Endothelial cell of hepatic sinusoid (primary cell): ENCODE results near the gene DRG1.
"Not testable (repeated sequence)": the region's sequence is repeated elsewhere in the genome, so short reads cannot be mapped to it uniquely, and the experiment has no call there.

Source experiments
- in situ Hi-C: cut with HindIII; loops from 2 replicates; pipeline ENCODE4 v1.10.0; 2017; ENCODE audit warnings: low sequenced_read_pairs

The DRG1 gene

GRCh38 chr22:31399211-31400022 is at the start of gene DRG1:
Gene DRG1 (plus strand): TSS chr22:31399604. CDS start chr22:31399684, 80 bp downstream.
- in situ Hi-C loops = loop anchor here (5.0 kb wide), 2 partner anchors 42 to 62 kb away; no protein-coding TSS in a partner anchor

- in situ Hi-C loops = no loop called here
Observed at GRCh38 chr22:31349960-31350359, 49.4 kb upstream of the DRG1 start.

- in situ Hi-C loops = no loop called here
Observed at GRCh38 chr22:31350410-31350863, 49.0 kb upstream of the DRG1 start.

- in situ Hi-C loops = no loop called here
Observed at GRCh38 chr22:31354515-31354914, 44.9 kb upstream of the DRG1 start.

- in situ Hi-C loops = no loop called here
Observed at GRCh38 chr22:31360029-31360428, 39.4 kb upstream of the DRG1 start.

GRCh38 chr22:31361743-31362142 is 37.7 kb upstream of the DRG1 start:
- in situ Hi-C loops = no loop called here

GRCh38 chr22:31363885-31364465 is 35.4 kb upstream of the DRG1 start:
- in situ Hi-C loops = no loop called here

- in situ Hi-C loops = no loop called here
Observed at GRCh38 chr22:31367426-31367825, 32.0 kb upstream of the DRG1 start.

- in situ Hi-C loops = no loop called here
Observed at GRCh38 chr22:31377612-31378011, 21.8 kb upstream of the DRG1 start.

- in situ Hi-C loops = no loop called here
Observed at GRCh38 chr22:31378123-31378522, 21.3 kb upstream of the DRG1 start.

GRCh38 chr22:31378651-31379050 is 20.8 kb upstream of the DRG1 start:
- in situ Hi-C loops = not testable (repeated sequence)

- in situ Hi-C loops = no loop called here
Observed at GRCh38 chr22:31393893-31394292, 5.5 kb upstream of the DRG1 start.

- in situ Hi-C loops = no loop called here
Observed at GRCh38 chr22:31394326-31394725, 5.1 kb upstream of the DRG1 start.

- in situ Hi-C loops = loop anchor here (5.0 kb wide), 1 partner anchor 61 kb away; no protein-coding TSS in a partner anchor
Observed at GRCh38 chr22:31398231-31398630, 1.2 kb upstream of the DRG1 start.

- in situ Hi-C loops = loop anchor here (5.0 kb wide), 1 partner anchor 43 kb away; no protein-coding TSS in a partner anchor
Observed at GRCh38 chr22:31400023-31400397, 606 bp downstream of the DRG1 start.

GRCh38 chr22:31402350-31402749 is 2.9 kb downstream of the DRG1 start:
- in situ Hi-C loops = loop anchor here (5.0 kb wide), 1 partner anchor 45 kb away; no protein-coding TSS in a partner anchor

- in situ Hi-C loops = no loop called here
Observed at GRCh38 chr22:31425331-31426050, 26.1 kb downstream of the DRG1 start.

- in situ Hi-C loops = no loop called here
Observed at GRCh38 chr22:31431950-31432349, 32.5 kb downstream of the DRG1 start.

GRCh38 chr22:31436132-31436531 is 36.7 kb downstream of the DRG1 start:
- in situ Hi-C loops = no loop called here

GRCh38 chr22:31439808-31440207 is 40.4 kb downstream of the DRG1 start:
- in situ Hi-C loops = no loop called here

GRCh38 chr22:31440681-31441080 is 41.3 kb downstream of the DRG1 start:
- in situ Hi-C loops = no loop called here
